IMR-90 (cell line): ENCODE measurements around the gene NCKAP5. TPM values are rescaled to one million over a fixed set of nuclear protein-coding genes. Genes with fewer than 3 reads are reported as not detected.
A peak's percentile ranks its signal among the peaks of the same experiment; 100 is the strongest.

Experiments
- ATAC-seq: fragments of 200-7000 bp; cut with Tn5 transposase; 2 replicates; pipeline ENCODE4 v1.9.1; 2020; ENCODE audit warnings: low read depth, mild to moderate bottlenecking, moderate library complexity
- BruUV-seq: library from RNA; stranded (reverse); fragments of 400-500 nt; replicated peaks from 2 replicates; lab custom pipeline; 2021; lab: Mats Ljungman, UMichigan
- CTCF ChIA-PET: fragments of 300-600 bp; formaldehyde crosslinking; extraction: SDS; loops from one replicate; lab custom pipeline; 2021; ENCODE audit warnings: antibody characterized with exemption; lab: Yijun Ruan, JAX
- POLR2A ChIA-PET: fragments of 300-600 bp; sonication (Branson Sonifier 250); formaldehyde crosslinking; loops from one replicate; lab custom pipeline; 2022; ENCODE audit warnings: antibody characterized with exemption; ENCODE audit not compliant: unreplicated experiment; lab: Charles Lee
- DNase-seq: peaks from one replicate; pipeline ENCODE4 v3.0.0; 2013
- H2AFZ ChIP-seq: replicated peaks from 2 replicates; pipeline ENCODE3; 2013; ENCODE audit warnings: low read length, mild to moderate bottlenecking; ENCODE audit not compliant: poor library complexity
- H2AK5ac ChIP-seq: 2 replicates; pipeline ENCODE4 v1.6.1; 2013; ENCODE audit warnings: low read depth, low read length, inconsistent platforms
- H2AK9ac ChIP-seq: replicated peaks from 2 replicates; pipeline ENCODE3; 2013; ENCODE audit warnings: mild to moderate bottlenecking, low read depth, low read length, moderate library complexity; ENCODE audit not compliant: poor library complexity
- H2BK120ac ChIP-seq: 2 replicates; pipeline ENCODE4 v1.6.1; 2013; ENCODE audit warnings: low read depth, low read length, inconsistent platforms
- H2BK15ac ChIP-seq: 3 replicates; pipeline ENCODE4 v1.6.1; 2013; ENCODE audit warnings: low read depth, low read length, inconsistent platforms
- H2BK20ac ChIP-seq: 2 replicates; pipeline ENCODE4 v1.6.1; 2013; ENCODE audit warnings: low read depth, mild to moderate bottlenecking, inconsistent platforms, low read length, moderate library complexity
- H2BK5ac ChIP-seq: 2 replicates; pipeline ENCODE4 v1.6.1; 2013; ENCODE audit warnings: mild to moderate bottlenecking, low read depth, low read length, inconsistent platforms; ENCODE audit not compliant: poor library complexity, severe bottlenecking
- H3K14ac ChIP-seq: replicated peaks from 2 replicates; pipeline ENCODE4 v1.6.1; 2013; ENCODE audit warnings: low read depth, low read length, inconsistent platforms
- H3K18ac ChIP-seq: 2 replicates; pipeline ENCODE4 v1.6.1; 2013; ENCODE audit warnings: low read depth, low read length, control low read depth
- H3K23ac ChIP-seq: 2 replicates; pipeline ENCODE4 v1.6.1; 2013; ENCODE audit warnings: low read depth, low read length, inconsistent platforms
- H3K27ac ChIP-seq: 2 replicates; pipeline ENCODE4 v1.5.1; 2013; ENCODE audit warnings: mild to moderate bottlenecking, control low read depth, low read length; ENCODE audit not compliant: insufficient read depth
- H3K27me3 ChIP-seq: 2 replicates; pipeline ENCODE4 v1.6.1; 2013; ENCODE audit warnings: low read length; ENCODE audit not compliant: control insufficient read depth, insufficient read depth
- H3K36me3 ChIP-seq: 2 replicates; pipeline ENCODE4 v1.6.1; 2013; ENCODE audit warnings: low read length, mixed read lengths; ENCODE audit not compliant: control insufficient read depth, insufficient read depth
- H3K4ac ChIP-seq: 2 replicates; pipeline ENCODE4 v1.6.1; 2013; ENCODE audit warnings: low read depth, low read length, inconsistent platforms
- H3K4me1 ChIP-seq: 2 replicates; pipeline ENCODE4 v1.6.1; 2013; ENCODE audit warnings: low read length, mixed read lengths; ENCODE audit not compliant: control insufficient read depth, insufficient read depth
- H3K4me2 ChIP-seq: 2 replicates; pipeline ENCODE4 v1.6.1; 2013; ENCODE audit warnings: low read depth, mild to moderate bottlenecking, control low read depth, low read length, moderate library complexity
- H3K4me3 ChIP-seq: 2 replicates; pipeline ENCODE4 v1.5.1; 2013; ENCODE audit warnings: low read depth, mild to moderate bottlenecking, control low read depth, low read length, moderate library complexity; ENCODE audit not compliant: insufficient read depth
- H3K56ac ChIP-seq: 2 replicates; pipeline ENCODE4 v1.6.1; 2013; ENCODE audit warnings: low read length, inconsistent platforms; ENCODE audit not compliant: insufficient read depth; ENCODE audit errors: extremely low read depth
- H3K79me1 ChIP-seq, 2 experiments: 2 replicates each; pipeline ENCODE4 v1.6.1; 2013; ENCODE audit warnings: low read length in 2 of 2, inconsistent platforms in 1 of 2, low read depth in 1 of 2
- H3K9ac ChIP-seq: 2 replicates; pipeline ENCODE4 v1.6.1; 2013; ENCODE audit warnings: low read depth, low read length, control low read depth
- H3K9me1 ChIP-seq: 2 replicates; pipeline ENCODE4 v1.6.1; 2013; ENCODE audit warnings: low read length, inconsistent platforms; ENCODE audit not compliant: insufficient read depth
- H3K9me3 ChIP-seq: 2 replicates; pipeline ENCODE4 v1.6.1; 2013; ENCODE audit warnings: low read length; ENCODE audit not compliant: control insufficient read depth, insufficient read depth
- H4K20me1 ChIP-seq: 2 replicates; pipeline ENCODE4 v1.6.1; 2013; ENCODE audit warnings: low read length, inconsistent platforms; ENCODE audit not compliant: insufficient read depth
- H4K5ac ChIP-seq: 2 replicates; pipeline ENCODE4 v1.6.1; 2013; ENCODE audit warnings: mild to moderate bottlenecking, low read depth, low read length, control low read depth
- H4K8ac ChIP-seq, 2 experiments: 2 replicates each; pipeline ENCODE4 v1.6.1; 2013; ENCODE audit warnings: low read depth in 2 of 2, low read length in 2 of 2, control low read depth in 1 of 2, inconsistent platforms in 1 of 2
- H4K91ac ChIP-seq: 2 replicates; pipeline ENCODE4 v1.6.1; 2013; ENCODE audit warnings: low read depth, low read length, inconsistent platforms; ENCODE audit not compliant: insufficient read depth
- CEBPB ChIP-seq: IDR thresholded peaks from 2 replicates; pipeline ENCODE4 v1.6.1; 2012; ENCODE audit warnings: low read depth, low read length, improper control_type of control experiment
- CHD1 ChIP-seq: IDR thresholded peaks from 2 replicates; pipeline ENCODE4 v1.6.1; 2012; ENCODE audit warnings: low read depth, low read length, improper control_type of control experiment
- RFX5 ChIP-seq: IDR thresholded peaks from 2 replicates; pipeline ENCODE4 v1.8.0; 2012; ENCODE audit warnings: low read depth, mild to moderate bottlenecking, low read length, moderate library complexity
- WGBS, 2 experiments: methylation state at CpG; one replicate each; pipeline versions ENCODE4 v1.1.5 to v1.1.7; 2013; ENCODE audit warnings: missing lambda C conversion rate in 2 of 2; ENCODE audit not compliant: insufficient read length in 1 of 2; ENCODE audit errors: extremely low coverage in 2 of 2; 5-methylcytosine and 5-hydroxymethylcytosine counted together
- dilution Hi-C: fragments of 300-500 bp; cut with HindIII; formaldehyde crosslinking; loops from one replicate; pipeline ENCODE4 v1.14.3; 2018; ENCODE audit warnings: low sequenced_read_pairs; ENCODE audit not compliant: unreplicated experiment
- in situ Hi-C: fragments of 300-500 bp; cut with MboI; formaldehyde crosslinking; loops from 3 replicates; pipeline ENCODE4 v1.14.3; 2019; ENCODE audit warnings: low sequenced_read_pairs, inconsistent platforms, mixed read lengths
- intact Hi-C: fragments of 100-400 bp; cut with micrococcal nuclease; formaldehyde crosslinking; loops from 2 replicates; pipeline ENCODE4 v1.10.0; 2022
- polyA plus RNA-seq, 3 experiments: library from polyadenylated mRNA; depleted of rRNA; stranded (reverse); fragments of >200 nt; gene quantifications; 2 replicates each; pipeline ENCODE4 v1.2.3, GENCODE V29; 2012; ENCODE audit warnings: low replicate concordance in 1 of 3
- total RNA-seq: library from RNA; depleted of rRNA; stranded (reverse); fragments of >200 nt; gene quantifications from 2 replicates; pipeline ENCODE4 v1.2.3, GENCODE V29; 2012

Gene NCKAP5
- total and polyA plus RNA-seq, 2 of the 4 experiments (the other 2 are of a cell fraction): 2.7 to 3.9 TPM

- Histone ChIP-seq H3K27me3 (no peaks in the 10 kb centered on the region), H3K18ac (peak overlapping the region; percentile 51; the same call in 1 of the 2 replicates), H3K9me1 (0 out of 2 replicates have a peak, but pooled peaks cover 2% of the 10 kb centered on the region), H2BK15ac (no peak overlapping the region), H3K4ac (no peak overlapping the region), H3K36me3 (no peaks in the 10 kb centered on the region), H3K4me2 (no peak overlapping the region), H2BK20ac (0 out of 2 replicates have a peak overlapping the region, but pooled peaks have one; percentile 26), H4K20me1 (no peaks in the 10 kb centered on the region), H4K8ac (peak overlapping the region in 1 of 2 experiments; percentile 35; a peak in 1 of 4 replicates), H4K5ac (peak overlapping the region; percentile 38; the same call in 1 of the 2 replicates), H2BK5ac (peak overlapping the region; percentile 58), H3K79me1 (no peaks in the 10 kb centered on the region; a peak in 1 of 4 replicates), H3K4me1 (peaks cover 14% of the 10 kb centered on the region), H3K56ac (no peak overlapping the region), H3K23ac (no peak overlapping the region), H3K14ac (no peak overlapping the region), H3K9ac (no peak overlapping the region), H3K4me3 (no peak overlapping the region), H2AK9ac (no peak overlapping the region), H3K9me3 (no peaks in the 10 kb centered on the region), H4K91ac (no peak overlapping the region; the same call in 1 of the 2 replicates), H3K27ac (peak overlapping the region; percentile 25; the same call in 1 of the 2 replicates), H2BK120ac (peak overlapping the region; percentile 40; the same call in 1 of the 2 replicates), H2AFZ (no peak overlapping the region), H2AK5ac (no peak overlapping the region)
- POLR2A ChIA-PET: interaction anchor here (1.1 kb wide), 1 partner anchor 34 kb away, joined by 4 read pairs; no protein-coding TSS in a partner anchor
- CTCF ChIA-PET: interaction anchor here (0.5 to 0.7 kb wide), 3 partner anchors 34 to 314 kb away, joined by 3 read pairs; no protein-coding TSS in a partner anchor
- TF ChIP-seq RFX5 (no peak), CEBPB (peak; percentile 53), CHD1 (no peak)
- in situ Hi-C loops: no loop called here
- WGBS, 2 experiments: no CpG with 5 or more reads among the region's 3 CpGs
- ATAC-seq: peak; percentile 50
- dilution Hi-C loops: no loop called here
- no TSS peak for BruUV-seq
- peak; percentile 16 for DNase-seq
- intact Hi-C loops: no loop called here
Observed at GRCh38 chr2:133526530-133527300, 41.5 kb downstream of the NCKAP5 start.
